Retinal pigment epithelial cell (primary cell): Measurements from ENCODE around the gene OR10A3.

Source experiments
- DNase-seq: peaks from one replicate; pipeline ENCODE4 v3.0.0-alpha.2; 2010; ENCODE audit warnings: low read depth
- H3K4me3 ChIP-seq: 2 replicates; pipeline ENCODE4 v1.5.1; 2011; ENCODE audit warnings: mild to moderate bottlenecking, low read length, control low read depth, moderate library complexity
- CTCF ChIP-seq: conservative IDR thresholded peaks from 2 replicates; pipeline ENCODE4 v1.5.1; 2011; ENCODE audit warnings: low read depth, low read length, control low read depth, inconsistent platforms

Gene OR10A3

GRCh38 chr11:7967826-7968225, 26.3 kb upstream of the OR10A3 start:
- no peak overlapping the region for H3K4me3 ChIP-seq
- no peak for DNase-seq
- no peak for TF ChIP-seq CTCF

GRCh38 chr11:7967097-7967496, 25.6 kb upstream of the OR10A3 start:
- no peak for DNase-seq
- H3K4me3 ChIP-seq: no peak overlapping the region
- no peak for TF ChIP-seq CTCF

GRCh38 chr11:7965386-7965785, 23.9 kb upstream of the OR10A3 start, which contains the start of gene NLRP10:
NLRP10 (minus strand) TSS chr11:7965447; CDS start chr11:7963495, 1,952 bp downstream.
- no peak for TF ChIP-seq CTCF
- H3K4me3 ChIP-seq: no peak within 1 kb of the TSS
- no peak for DNase-seq

- TF ChIP-seq CTCF: no peak
- no peak overlapping the region for H3K4me3 ChIP-seq
- DNase-seq: no peak
Measured at GRCh38 chr11:7964873-7965272, 23.4 kb upstream of the OR10A3 start.

- DNase-seq: no peak
- TF ChIP-seq CTCF: no peak
- no peak overlapping the region for H3K4me3 ChIP-seq
Measured at GRCh38 chr11:7964261-7964660, 22.8 kb upstream of the OR10A3 start.

GRCh38 chr11:7955191-7955590, 13.7 kb upstream of the OR10A3 start:
- no peak overlapping the region for H3K4me3 ChIP-seq
- no peak for DNase-seq
- no peak for TF ChIP-seq CTCF

- H3K4me3 ChIP-seq: no peak overlapping the region
- DNase-seq: no peak
- no peak for TF ChIP-seq CTCF
Measured at GRCh38 chr11:7949934-7950333, 8.4 kb upstream of the OR10A3 start.
